GM13976 (cell line): Measurements from ENCODE around the gene TNK2.
"Not testable (repeated sequence)": the region's sequence is repeated elsewhere in the genome, so short reads cannot be mapped to it uniquely, and the experiment has no call there.

Experiments
- DNase-seq: peaks from one replicate; pipeline ENCODE4 v3.0.0; 2012; ENCODE audit warnings: low spot score
- CTCF ChIP-seq: IDR thresholded peaks from 2 replicates; pipeline ENCODE4 v1.5.1; 2012; ENCODE audit warnings: borderline replicate concordance, mild to moderate bottlenecking; ENCODE audit not compliant: insufficient read depth; ENCODE audit errors: extremely low read depth, missing control alignments, control extremely low read depth
- in situ Hi-C: fragments of 300-500 bp; cut with MboI; formaldehyde crosslinking; loops from one replicate; pipeline ENCODE4 v1.12.0; 2022; ENCODE audit warnings: low sequenced_read_pairs, mixed read lengths, inconsistent platforms; ENCODE audit not compliant: unreplicated experiment

TNK2 gene

GRCh38 chr3:195822131-195822696, 86.1 kb downstream of the TNK2 start:
- in situ Hi-C loops: no loop called here
- no peak for TF ChIP-seq CTCF
- no peak for DNase-seq

GRCh38 chr3:195821403-195822130, 86.8 kb downstream of the TNK2 start:
- in situ Hi-C loops: no loop called here
- no peak for DNase-seq
- TF ChIP-seq CTCF: no peak

- in situ Hi-C loops: no loop called here
- TF ChIP-seq CTCF: no peak
- DNase-seq: no peak
Observed at GRCh38 chr3:195820901-195821300, 87.5 kb downstream of the TNK2 start.

- TF ChIP-seq CTCF: no peak
- DNase-seq: no peak
- in situ Hi-C loops: no loop called here
Observed at GRCh38 chr3:195820186-195820585, 88.2 kb downstream of the TNK2 start.

- TF ChIP-seq CTCF: no peak
- no peak for DNase-seq
- in situ Hi-C loops: no loop called here
Observed at GRCh38 chr3:195818301-195818700, 90.0 kb downstream of the TNK2 start.

- in situ Hi-C loops: no loop called here
- no peak for DNase-seq
Observed at GRCh38 chr3:195817578-195818135, 90.7 kb downstream of the TNK2 start.

GRCh38 chr3:195816276-195816913, 92.0 kb downstream of the TNK2 start:
- DNase-seq, in situ Hi-C loops: not testable (repeated sequence)

More at GRCh38 chr3:195817578-195818135, 90.7 kb downstream of the TNK2 start:
- TF ChIP-seq CTCF: no peak
